Keratinocyte (primary cell): ENCODE results near the gene DFFA. TPM values are rescaled to one million over a fixed set of nuclear protein-coding genes. Genes with fewer than 3 reads are reported as not detected.

Experiments
- DNase-seq: peaks from one replicate; pipeline ENCODE4 v3.0.0-alpha.2; 2011; ENCODE audit warnings: low read depth, missing footprints, low spot score
- FAIRE-seq: peaks from 2 replicates; lab custom pipeline; 2011; peaks lifted over from hg19 to GRCh38; lab: Jason Lieb, UNC
- H2AFZ ChIP-seq: 2 replicates; pipeline ENCODE4 v1.6.0; 2012; ENCODE audit warnings: low read length, control low read depth, inconsistent platforms; ENCODE audit not compliant: control insufficient read depth
- H3K27ac ChIP-seq: 2 replicates; pipeline ENCODE4 v1.5.1; 2011; ENCODE audit warnings: low read length; ENCODE audit not compliant: control insufficient read depth, insufficient read depth
- H3K27me3 ChIP-seq: 3 replicates; pipeline ENCODE4 v1.6.0; 2011; ENCODE audit warnings: low read length; ENCODE audit not compliant: control insufficient read depth, insufficient read depth; ENCODE audit errors: extremely low read depth
- H3K36me3 ChIP-seq, 2 experiments: 2 replicates in 1 of 2; 3 replicates in 1 of 2; pipeline ENCODE4 v1.5.1; 2011; ENCODE audit warnings: low read length in 2 of 2, mild to moderate bottlenecking in 1 of 2; ENCODE audit not compliant: control insufficient read depth in 2 of 2, insufficient read depth in 2 of 2; ENCODE audit errors: extremely low read depth in 1 of 2
- H3K4me1 ChIP-seq: 3 replicates; pipeline ENCODE4 v1.5.1; 2011; ENCODE audit warnings: low read length; ENCODE audit not compliant: control insufficient read depth, insufficient read depth; ENCODE audit errors: extremely low read depth
- H3K4me2 ChIP-seq: 3 replicates; pipeline ENCODE4 v1.6.0; 2011; ENCODE audit warnings: low read depth, low read length; ENCODE audit not compliant: control insufficient read depth, insufficient read depth; ENCODE audit errors: extremely low read depth
- H3K4me3 ChIP-seq, 3 experiments: fragments of 200-600 bp in 1 of 3; sonication (generic) in 1 of 3; 2 replicates in 2 of 3; 3 replicates in 1 of 3; pipeline ENCODE4 v1.5.1; 2011 to 2016; ENCODE audit warnings: low read length in 3 of 3, mild to moderate bottlenecking in 3 of 3, control low read depth in 2 of 3, inconsistent platforms in 1 of 3, low read depth in 1 of 3, mixed read lengths in 1 of 3, mixed run types in 1 of 3, moderate library complexity in 1 of 3; ENCODE audit not compliant: control insufficient read depth in 2 of 3, insufficient read depth in 2 of 3; ENCODE audit errors: extremely low read depth in 1 of 3
- H3K79me2 ChIP-seq: 2 replicates; pipeline ENCODE4 v1.6.0; 2012; ENCODE audit warnings: low read length; ENCODE audit not compliant: control insufficient read depth, insufficient read depth
- H3K9ac ChIP-seq: 3 replicates; pipeline ENCODE4 v1.6.0; 2011; ENCODE audit warnings: low read length; ENCODE audit not compliant: control insufficient read depth, insufficient read depth; ENCODE audit errors: extremely low read depth
- H3K9me1 ChIP-seq: 3 replicates; pipeline ENCODE4 v1.6.0; 2011; ENCODE audit warnings: low read length; ENCODE audit not compliant: control insufficient read depth, insufficient read depth; ENCODE audit errors: extremely low read depth
- H3K9me3 ChIP-seq: 2 replicates; pipeline ENCODE4 v1.5.1; 2012; ENCODE audit warnings: low read depth, low read length; ENCODE audit not compliant: control insufficient read depth
- H4K20me1 ChIP-seq: 3 replicates; pipeline ENCODE4 v1.6.0; 2011; ENCODE audit warnings: low read length; ENCODE audit not compliant: control insufficient read depth, insufficient read depth; ENCODE audit errors: extremely low read depth
- CTCF ChIP-seq, 3 experiments: IDR thresholded peaks in 1 of 3; conservative IDR thresholded peaks in 1 of 3; optimal IDR thresholded peaks in 1 of 3; 2 replicates in 2 of 3; 3 replicates in 1 of 3; pipeline versions ENCODE3 to v1.5.1; 2011; ENCODE audit warnings: low read length in 3 of 3, mild to moderate bottlenecking in 3 of 3, moderate library complexity in 2 of 3, control low read depth in 1 of 3, inconsistent platforms in 1 of 3; ENCODE audit not compliant: insufficient read depth in 2 of 3; ENCODE audit errors: extremely low read depth in 1 of 3
- EZH2 ChIP-seq: IDR thresholded peaks from one replicate; pipeline ENCODE4 v1.6.1; 2012; ENCODE audit warnings: inconsistent platforms, mild to moderate bottlenecking, low read length, moderate library complexity
- dilution Hi-C: fragments of 300-500 bp; cut with MboI; formaldehyde crosslinking; loops from one replicate; pipeline ENCODE4 v1.7.0; 2020; ENCODE audit warnings: low sequenced_read_pairs; ENCODE audit not compliant: extremely low pct_ligation_motif_present
- polyA plus RNA-seq, 5 experiments: library from polyadenylated mRNA; depleted of rRNA in 3 of 5; stranded (reverse) in 3 of 5; stranded (forward) in 1 of 5; unstranded in 1 of 5; fragments of >200 nt; gene quantifications; 1 replicate in 1 of 5; 2 replicates in 3 of 5; 3 replicates in 1 of 5; pipeline versions ENCODE4 v1.2.1 to v1.2.3, GENCODE V29; 2011 to 2012; ENCODE audit warnings: missing spikeins in 2 of 5, low read depth in 1 of 5, low replicate concordance in 1 of 5

Gene DFFA
- polyA plus RNA-seq, 1 donor (not counting 4 experiments of a cell fraction or from before 2014, with no cell fraction given): 53.1 TPM

GRCh38 chr1:10450156-10450814, 22.0 kb downstream of the DFFA start:
- no peak overlapping the region for H3K4me2 ChIP-seq
- TF ChIP-seq EZH2 (no peak), CTCF (optimal IDR thresholded peaks at IDR 0.05 in 1 of 3, IDR thresholded peaks at IDR 0.05 in 1 of 3, conservative IDR thresholded peaks at IDR 0.05 in 1 of 3; ENCODE audit: extremely low read depth in 1 of 3, insufficient read depth in 2 of 3, low read length in 3 of 3) (no peak)
- no peak overlapping the region for H3K27ac ChIP-seq
- no peaks in the 10 kb centered on the region for H3K9me3 ChIP-seq
- no peaks in the 10 kb centered on the region for H3K36me3 ChIP-seq
- DNase-seq (no peak), FAIRE-seq (no peak)
- H3K4me3 ChIP-seq: no peak overlapping the region
- H4K20me1 ChIP-seq: no peaks in the 10 kb centered on the region
- H3K9me1 ChIP-seq: no peaks in the 10 kb centered on the region
- H3K79me2 ChIP-seq: no peaks in the 10 kb centered on the region
- H3K4me1 ChIP-seq: peaks cover 12% of the 10 kb centered on the region
- H3K9ac ChIP-seq: no peak overlapping the region
- H3K27me3 ChIP-seq: no peaks in the 10 kb centered on the region
- dilution Hi-C loops: no loop called here
- no peak overlapping the region for H2AFZ ChIP-seq

- H3K9ac ChIP-seq: no peak within 1 kb of the TSS
- no peak within 1 kb of the TSS for H2AFZ ChIP-seq
- no peaks in the 10 kb centered on the region for H4K20me1 ChIP-seq
- no peak within 1 kb of the TSS for H3K4me3 ChIP-seq
- no peak within 1 kb of the TSS for H3K27ac ChIP-seq
- H3K9me1 ChIP-seq: no peaks in the 10 kb centered on the region
- TF ChIP-seq EZH2 (no peak), CTCF (optimal IDR thresholded peaks at IDR 0.05 in 1 of 3, IDR thresholded peaks at IDR 0.05 in 1 of 3, conservative IDR thresholded peaks at IDR 0.05 in 1 of 3; ENCODE audit: extremely low read depth in 1 of 3, insufficient read depth in 2 of 3, low read length in 3 of 3) (no peak)
- no peak within 1 kb of the TSS for H3K4me2 ChIP-seq
- DNase-seq: no peak
- no peaks in the 10 kb centered on the region for H3K79me2 ChIP-seq
- H3K36me3 ChIP-seq: no peaks in the 10 kb centered on the region
- peaks cover 16% of the 10 kb centered on the region for H3K4me1 ChIP-seq
- H3K9me3 ChIP-seq: no peaks in the 10 kb centered on the region
- H3K27me3 ChIP-seq: no peaks in the 10 kb centered on the region
- dilution Hi-C loops: no loop called here
- no peak for FAIRE-seq
Observed at GRCh38 chr1:10449751-10450150, 22.6 kb downstream of the DFFA start, which contains the start of gene CORT. CORT (plus strand) TSS chr1:10450031; CDS start chr1:10450224, 193 bp downstream.
